ACHN (cell line): ENCODE measurements around the gene LRFN2.

Source experiments
- DNase-seq: peaks from one replicate; pipeline ENCODE4 v3.0.0-alpha.2; 2015
- in situ Hi-C: cut with HindIII; loops from 2 replicates; pipeline ENCODE4 v1.10.0; 2017; ENCODE audit warnings: low sequenced_read_pairs, low pct_ligation_motif_present, low pct_unique_long_range_greater_than_20kb

LRFN2 gene

DNA sequence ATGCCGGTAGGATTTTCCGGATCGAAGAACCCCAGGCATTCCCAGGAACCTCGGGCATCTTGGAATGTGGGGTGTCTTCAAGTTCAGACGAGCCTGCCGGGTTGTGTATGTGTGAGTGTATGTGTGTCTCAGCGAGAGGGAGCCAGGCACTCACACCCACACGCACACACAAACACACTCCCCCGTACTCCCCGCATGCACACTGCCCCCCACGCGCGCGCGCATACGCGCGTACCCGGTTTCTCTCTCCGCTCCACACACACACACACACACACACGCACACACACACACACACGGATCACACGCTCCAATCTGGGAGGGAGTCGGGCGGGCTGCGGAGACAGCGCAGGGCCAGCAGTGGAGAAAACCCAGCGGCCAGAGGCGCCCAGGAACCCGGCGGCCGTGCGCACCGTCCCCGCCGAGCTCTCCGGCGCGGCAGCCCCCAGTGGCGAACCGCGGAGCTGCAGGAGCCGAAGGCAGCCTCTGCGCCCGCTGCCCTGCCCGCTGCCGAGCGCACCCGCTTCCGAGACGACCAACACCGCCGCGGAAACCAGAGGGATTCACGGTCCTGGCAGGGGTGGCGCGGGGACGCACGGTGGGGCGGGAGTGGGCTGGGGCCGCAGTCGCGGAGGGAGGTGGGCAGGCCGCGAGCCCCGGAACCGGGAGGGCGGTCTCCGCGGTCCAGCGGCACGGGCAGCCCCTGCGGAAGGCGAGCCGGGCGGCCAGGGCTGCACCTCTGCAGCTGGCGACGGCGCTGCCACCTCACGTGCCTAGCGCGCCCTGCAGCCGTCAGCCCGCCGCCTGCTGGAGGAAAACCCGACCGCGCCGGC lies at the start of gene LRFN2:
Gene LRFN2, minus strand, starts transcription at position 125 of the 830 bp plus-strand sequence.
- in situ Hi-C loops = no loop called here
- peak; percentile 66 for DNase-seq

DNA sequence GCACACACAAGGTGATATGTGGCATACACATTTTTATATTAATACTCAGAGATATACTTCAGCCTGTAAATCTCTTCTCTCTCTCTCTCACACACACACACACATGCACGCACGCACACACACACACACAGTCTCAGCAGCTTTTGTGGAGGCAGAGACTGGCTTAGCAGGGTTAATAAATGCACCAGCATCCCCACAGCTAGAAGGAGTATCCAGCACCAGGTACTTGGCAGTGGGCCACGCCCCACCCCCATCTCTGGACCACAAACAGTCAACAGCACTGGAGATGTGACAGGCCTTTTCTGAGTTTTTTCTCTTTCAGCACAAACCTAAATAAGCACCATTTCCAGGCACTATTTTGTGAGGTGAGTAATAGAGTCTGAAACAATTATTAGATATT lies 47.3 kb upstream of the LRFN2 start:
- no peak for DNase-seq

DNA sequence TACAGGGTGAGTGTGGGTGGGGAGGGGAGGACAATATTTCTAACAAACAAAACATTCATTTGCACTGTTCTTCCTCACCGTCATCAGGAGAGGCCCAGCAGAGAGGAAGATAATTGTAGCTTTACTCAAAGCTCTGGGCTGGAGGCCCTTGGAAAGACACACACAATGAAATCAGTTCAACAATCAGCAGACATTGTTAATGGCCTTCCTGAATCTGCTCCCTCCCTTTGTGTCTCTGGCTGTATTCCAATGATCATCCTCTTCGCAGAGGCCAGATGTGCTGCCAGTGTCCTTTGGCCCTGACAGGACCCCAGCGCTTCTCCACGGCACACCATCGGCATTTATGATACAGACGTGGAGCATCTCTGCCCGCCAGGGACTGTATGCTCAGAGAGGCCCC lies 44.6 kb upstream of the LRFN2 start:
- no peak for DNase-seq
- in situ Hi-C loops = no loop called here

More for the DNA sequence above, 47.3 kb upstream of the LRFN2 start:
- in situ Hi-C loops = no loop called here

DNA sequence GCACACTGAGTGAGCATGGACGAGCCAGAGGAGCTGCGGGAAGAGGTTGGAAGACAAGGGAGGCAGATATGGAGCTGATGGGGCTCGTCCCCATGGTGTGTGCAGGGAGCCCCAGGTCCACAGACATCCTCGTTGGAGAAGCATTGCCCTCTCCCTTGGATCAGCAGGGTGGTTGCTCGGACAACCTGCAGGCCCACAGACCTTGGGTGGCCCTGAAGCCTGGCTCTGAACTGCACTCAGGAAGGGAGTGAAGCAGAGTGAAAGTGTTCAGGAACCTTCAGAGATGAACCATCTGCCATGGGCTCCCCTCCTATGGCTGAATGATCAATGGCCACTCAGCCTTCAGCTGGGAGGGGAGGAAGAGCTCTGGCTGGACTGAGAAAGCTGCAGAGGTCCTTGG lies 43.3 kb upstream of the LRFN2 start:
- in situ Hi-C loops = no loop called here
- no peak for DNase-seq

DNA sequence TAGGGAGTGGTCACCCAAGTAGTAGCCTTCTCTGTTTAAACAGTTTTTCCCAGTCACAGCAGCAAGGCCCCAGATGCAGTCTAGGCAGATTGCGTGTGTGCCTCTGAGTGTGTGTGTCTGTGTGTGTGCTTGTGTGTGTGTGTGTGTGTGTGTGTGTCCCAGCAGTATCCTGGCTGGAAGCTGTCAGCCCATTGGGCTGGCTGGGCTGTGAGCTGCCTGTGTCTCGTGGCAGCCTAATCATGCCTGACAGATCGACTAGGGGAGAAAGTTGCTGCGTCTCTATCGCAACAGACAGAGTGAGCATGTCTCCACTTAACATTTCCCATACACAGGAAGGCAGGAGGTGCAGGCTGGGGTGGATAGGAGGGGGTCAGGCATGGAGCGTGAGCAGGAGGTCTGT lies 42.9 kb upstream of the LRFN2 start:
- no peak for DNase-seq
- in situ Hi-C loops = no loop called here

DNA sequence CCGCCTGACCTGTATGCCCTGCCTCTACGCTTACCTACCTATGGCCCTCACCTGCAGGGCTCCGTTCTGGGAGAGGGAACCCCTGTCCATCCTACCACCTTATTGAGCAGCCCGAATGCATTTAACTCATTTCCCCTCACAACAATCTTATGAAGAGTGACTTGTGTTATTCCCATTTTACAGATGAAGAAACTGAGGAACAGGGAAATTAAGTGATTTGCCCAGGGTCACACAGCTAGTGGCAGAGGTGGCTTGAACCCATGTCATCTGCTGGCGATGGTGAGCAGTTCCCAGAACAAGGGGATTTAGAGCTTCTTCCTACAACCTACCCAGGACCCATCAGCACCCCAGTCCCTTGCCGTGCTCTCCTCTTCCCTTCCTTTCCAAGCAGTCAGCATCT lies 42.3 kb upstream of the LRFN2 start:
- in situ Hi-C loops = no loop called here
- no peak for DNase-seq

DNA sequence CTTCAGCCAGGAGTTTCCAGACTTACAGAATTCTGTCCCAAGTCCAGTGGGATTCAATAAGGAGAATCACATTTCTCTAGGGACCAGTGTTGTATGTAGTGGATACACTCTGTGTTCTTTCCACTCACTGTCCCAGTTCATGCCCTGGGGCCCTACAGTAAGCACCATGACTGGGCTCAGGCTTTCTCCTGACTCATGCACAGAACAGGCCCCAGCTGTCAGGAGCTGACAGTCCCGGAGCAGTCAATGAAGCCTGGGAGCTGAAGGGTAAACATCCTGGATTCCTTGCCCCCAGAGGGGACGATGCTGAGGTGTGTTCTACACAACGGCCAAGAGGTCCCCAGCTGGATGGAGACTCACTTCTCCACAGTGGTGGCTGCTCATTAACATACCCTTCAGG lies 40.2 kb upstream of the LRFN2 start:
- no peak for DNase-seq
- in situ Hi-C loops = no loop called here

DNA sequence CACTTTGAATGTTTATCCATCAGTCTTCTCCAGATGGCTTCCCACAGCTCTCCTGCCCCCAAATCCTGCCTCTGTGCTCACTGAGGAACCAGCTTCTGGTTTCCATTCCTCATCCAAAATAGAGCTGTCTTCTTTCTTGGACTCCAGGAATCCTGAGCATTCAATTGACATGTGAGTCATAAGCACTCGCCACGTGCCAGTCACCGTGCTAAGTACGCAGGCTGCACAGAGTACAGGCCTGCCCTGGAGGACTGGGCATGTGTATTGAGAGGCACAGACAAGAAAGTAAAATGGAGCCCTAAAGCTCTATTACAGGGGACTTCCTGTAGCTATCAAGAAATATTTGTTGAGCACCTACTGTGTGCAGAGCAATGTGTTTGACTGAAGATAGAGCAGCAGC lies 39.7 kb upstream of the LRFN2 start:
- DNase-seq = no peak
- in situ Hi-C loops = no loop called here

DNA sequence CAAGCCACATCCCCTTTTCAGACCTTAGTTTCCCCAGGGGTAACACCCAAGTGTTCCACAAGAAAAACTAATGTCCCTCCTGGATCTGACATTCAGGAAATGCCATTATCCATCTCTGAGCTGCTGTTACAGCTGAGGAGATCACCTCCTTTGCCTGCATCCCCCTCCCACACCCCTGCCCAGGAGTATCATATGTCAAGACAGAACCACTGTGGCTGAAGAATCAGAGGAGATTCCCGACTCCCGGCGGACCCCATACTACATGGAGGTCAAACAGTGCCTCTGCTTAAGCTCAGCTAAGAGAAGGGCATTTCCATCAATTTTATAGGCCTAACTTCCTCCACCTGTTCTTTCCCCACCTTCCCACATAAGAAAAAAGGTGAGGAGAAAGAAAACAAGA lies 36.8 kb upstream of the LRFN2 start:
- DNase-seq = no peak
- in situ Hi-C loops = no loop called here

DNA sequence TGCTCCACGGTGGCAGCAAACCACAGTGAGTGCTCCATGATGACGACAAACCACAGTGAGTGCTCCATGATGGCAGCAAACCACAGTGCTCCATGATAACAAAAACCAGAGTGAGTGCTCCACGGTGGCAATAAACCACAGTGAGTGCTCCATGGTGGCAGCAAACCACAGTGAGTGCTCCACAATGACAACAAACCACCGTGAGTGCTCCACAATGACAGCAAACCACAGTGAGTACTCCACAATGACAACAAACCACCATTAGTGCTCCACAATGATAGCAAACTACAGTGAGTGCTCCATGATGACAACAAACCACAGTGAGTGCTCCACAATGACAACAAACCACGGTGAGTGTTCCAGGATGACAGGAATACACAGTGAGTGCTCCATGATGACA lies 36.0 kb upstream of the LRFN2 start:
- in situ Hi-C loops = no loop called here
- DNase-seq = no peak

DNA sequence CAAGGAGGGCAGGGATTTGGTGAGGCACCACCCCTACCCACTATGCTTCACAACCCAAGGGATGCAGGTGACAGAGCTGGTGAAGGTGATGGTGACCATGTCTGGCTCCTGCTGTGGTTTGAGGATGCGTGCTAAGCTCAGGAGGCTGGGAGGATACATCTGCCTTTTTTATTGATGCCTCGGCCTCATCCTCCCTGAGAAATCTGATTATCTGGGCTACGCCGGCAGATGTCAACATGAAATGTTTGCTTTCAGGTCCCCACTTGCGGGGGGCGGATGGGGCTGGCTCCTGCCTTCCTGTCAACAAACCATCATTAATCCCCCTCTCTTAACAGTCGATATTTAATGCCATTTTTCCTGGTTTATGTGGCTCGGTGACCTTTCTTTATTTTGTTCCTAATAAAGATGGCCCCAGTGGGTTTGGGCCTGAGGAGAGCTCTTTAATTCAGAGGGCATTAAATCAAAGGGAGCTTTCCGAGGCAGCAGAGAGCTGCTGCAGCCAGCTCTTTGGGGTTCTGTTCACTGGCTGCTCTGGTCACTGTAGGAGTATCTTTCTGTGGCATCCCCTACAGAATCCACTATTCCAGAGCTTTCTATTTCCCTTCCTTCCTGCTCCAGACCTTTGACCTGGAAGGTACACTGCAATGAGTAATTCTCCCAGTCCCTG lies 33.5 kb upstream of the LRFN2 start:
- in situ Hi-C loops = no loop called here
- DNase-seq = no peak

DNA sequence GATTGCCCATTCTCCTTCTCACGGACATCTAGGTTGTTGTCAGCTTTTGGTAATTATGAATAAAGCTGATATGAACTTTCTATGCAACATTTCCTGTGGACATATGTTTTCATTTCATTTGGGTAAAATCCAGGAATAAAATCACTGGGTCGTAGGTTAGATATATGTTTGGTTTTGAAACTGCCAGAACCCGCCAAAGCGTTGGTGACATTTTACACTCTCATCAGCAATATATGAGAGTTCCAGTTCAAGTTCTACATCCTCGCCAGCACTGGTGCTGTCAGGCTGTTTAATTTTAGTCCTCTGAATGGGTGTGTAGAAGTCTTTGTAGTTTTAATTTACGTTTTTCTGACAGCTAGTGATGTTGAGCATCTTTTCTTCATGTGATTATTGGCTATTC lies 27.5 kb upstream of the LRFN2 start:
- in situ Hi-C loops = no loop called here
- no peak for DNase-seq

DNA sequence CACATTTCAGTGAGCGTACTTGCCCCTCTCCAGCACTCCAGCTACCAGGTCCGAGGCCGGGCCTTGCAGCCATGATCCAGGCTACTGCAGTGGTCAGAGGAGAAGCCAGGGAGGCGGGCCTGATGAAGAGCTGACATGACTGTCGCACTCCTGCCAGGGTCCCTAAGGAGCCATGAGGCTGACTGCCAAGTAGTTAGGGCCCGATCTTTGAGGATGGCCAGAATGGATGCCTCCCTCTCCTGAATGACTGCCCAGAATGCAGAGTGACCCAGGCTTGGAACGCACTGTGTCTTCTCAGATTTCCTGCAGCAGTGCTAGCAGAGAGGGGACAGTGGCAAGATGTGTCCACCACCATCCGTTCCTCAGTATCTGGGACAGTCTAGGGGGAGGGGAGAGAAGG lies 24.7 kb upstream of the LRFN2 start:
- DNase-seq = no peak
- in situ Hi-C loops = no loop called here

DNA sequence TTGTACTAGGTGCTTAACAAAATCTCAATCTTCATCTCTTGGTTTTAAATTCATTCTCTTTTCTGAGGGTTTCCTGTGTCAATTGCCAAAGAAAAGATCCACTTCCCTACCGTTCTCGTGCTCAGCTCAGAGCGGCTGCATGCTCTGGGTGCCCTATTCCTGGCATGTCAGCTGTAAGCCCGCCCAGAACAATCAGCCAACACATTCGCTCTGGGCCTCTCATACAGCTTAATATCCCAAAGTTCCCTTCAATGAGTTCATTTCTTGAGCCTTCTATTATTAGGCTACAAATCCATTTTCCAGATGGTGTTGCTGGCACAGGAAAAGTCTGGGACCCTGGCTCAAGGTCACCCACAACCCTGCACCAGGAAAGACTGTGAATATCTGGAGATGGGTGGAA lies 24.3 kb upstream of the LRFN2 start:
- in situ Hi-C loops = no loop called here
- DNase-seq = no peak

DNA sequence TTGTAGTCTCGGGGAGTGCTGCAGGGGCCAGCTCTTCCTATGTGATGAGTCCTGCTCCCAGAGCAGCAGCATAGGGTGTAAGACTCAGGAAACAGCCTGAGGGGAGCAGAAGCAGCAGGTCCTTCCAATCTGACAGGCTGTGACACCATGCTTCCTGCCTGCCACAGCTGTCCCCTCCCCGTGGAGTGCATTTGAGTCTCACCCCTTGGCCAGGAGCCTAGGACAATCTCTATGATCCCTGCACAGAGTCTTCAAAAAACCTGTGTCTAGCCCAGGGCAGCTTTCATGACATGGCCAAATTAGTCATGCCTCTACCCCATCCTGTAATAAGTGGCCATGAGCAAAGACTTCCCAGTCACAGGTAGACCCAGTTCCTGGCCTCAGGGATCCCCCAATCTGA lies 23.1 kb upstream of the LRFN2 start:
- in situ Hi-C loops = no loop called here
- no peak for DNase-seq

DNA sequence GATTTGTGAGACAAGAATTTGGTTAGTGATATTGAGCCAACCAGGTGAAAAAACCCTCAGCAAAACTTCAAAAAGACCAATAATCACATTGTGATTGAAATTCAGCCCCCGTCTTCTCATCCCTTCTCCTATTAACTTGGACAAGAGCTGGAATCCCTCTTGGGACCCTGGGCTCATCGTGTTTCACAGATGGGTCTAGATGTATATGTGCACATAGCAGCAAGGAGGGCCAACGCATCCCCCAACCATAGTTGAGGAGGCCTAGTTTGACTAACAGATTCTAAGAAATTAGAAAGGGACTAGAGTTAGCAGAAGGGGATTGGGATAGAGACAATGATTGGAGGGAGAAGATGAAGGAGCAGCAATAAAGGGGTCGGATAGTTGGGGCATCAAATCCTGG lies 19.8 kb upstream of the LRFN2 start:
- in situ Hi-C loops = no loop called here
- no peak for DNase-seq

DNA sequence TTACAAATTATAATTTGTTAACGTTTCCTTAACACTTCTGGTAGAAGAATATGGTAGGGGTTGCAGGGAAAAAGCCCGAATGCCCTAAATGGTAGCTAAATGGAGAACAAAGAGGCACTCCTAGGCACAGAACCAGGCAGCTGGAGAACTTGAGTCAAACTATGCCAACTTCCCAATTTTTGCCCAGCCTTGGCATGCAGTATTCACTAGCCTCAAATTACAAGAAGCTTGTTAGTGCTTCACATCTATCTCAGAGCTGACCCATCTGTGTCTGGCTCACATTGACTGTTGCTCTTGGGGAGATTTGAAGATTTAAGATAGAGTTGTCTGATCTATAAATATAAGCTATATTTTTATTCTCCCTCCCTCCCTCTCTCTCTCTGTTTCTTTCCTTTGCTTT lies 19.4 kb upstream of the LRFN2 start:
- no peak for DNase-seq
- in situ Hi-C loops = no loop called here

DNA sequence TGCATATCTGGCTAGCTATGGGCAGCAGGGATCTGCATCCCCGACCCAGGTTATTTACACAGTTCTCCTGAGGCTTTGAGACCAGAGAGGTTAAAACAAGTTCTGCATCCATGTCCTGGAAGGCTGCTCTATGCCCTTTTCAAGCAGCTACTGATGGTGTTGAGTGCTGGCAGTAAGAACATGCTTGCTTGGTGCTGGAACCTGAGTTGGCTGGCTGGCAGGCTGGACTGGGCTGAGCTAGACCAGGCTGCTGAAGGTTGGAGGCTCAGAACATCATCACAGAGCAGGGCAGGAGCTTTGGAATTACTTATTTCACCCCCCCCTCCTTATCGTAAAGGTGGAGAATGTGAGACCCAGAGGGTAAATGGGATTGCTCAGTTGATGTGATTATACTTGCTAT lies 16.9 kb upstream of the LRFN2 start:
- DNase-seq = no peak
- in situ Hi-C loops = no loop called here

DNA sequence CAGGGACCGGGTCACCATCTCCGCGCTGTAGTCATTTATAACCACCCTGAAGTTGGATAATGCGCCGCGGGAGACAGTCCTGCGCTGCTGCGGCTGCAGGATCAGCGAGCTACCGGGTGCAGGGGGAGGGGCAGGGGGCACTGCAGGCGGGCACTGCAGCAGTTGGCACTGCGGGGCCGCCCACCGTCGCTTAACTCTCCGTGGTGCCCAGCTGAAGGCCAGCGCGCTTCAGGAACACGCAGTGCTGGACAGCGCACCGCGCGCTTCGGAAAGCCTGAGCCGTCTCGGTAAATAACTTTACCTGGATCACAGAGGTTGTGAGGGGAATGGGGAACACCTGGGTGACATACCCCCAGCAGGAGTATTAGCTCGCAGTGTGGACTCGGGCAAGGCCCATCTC lies 12.4 kb upstream of the LRFN2 start:
- no peak for DNase-seq
- in situ Hi-C loops = no loop called here

DNA sequence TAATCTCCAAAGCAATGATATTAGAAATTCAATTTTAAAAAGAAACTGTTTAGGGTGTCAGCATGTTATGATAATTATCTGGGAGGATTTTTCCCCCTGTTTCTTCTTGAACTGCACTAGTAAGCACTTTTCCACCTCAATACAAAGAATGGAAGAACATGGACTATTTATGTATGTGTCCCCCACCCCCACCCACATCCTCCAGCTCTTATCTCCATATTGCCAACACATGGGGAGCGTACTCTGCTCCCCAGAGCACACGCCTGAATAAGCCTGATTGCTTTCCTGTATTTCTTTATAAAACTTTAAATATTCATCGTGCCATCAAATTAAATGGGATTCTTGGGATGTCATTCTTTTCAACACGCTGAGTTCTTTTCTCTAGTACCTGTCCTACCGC lies 11.4 kb upstream of the LRFN2 start:
- in situ Hi-C loops = no loop called here
- no peak for DNase-seq
